ENCODE results near the gene SLC4A7. TPM values are rescaled to one million over a fixed set of nuclear protein-coding genes. Genes with fewer than 3 reads are reported as not detected.

The SLC4A7 gene
- 121 and 183 TPM in 2 replicates for total RNA-seq

DNA sequence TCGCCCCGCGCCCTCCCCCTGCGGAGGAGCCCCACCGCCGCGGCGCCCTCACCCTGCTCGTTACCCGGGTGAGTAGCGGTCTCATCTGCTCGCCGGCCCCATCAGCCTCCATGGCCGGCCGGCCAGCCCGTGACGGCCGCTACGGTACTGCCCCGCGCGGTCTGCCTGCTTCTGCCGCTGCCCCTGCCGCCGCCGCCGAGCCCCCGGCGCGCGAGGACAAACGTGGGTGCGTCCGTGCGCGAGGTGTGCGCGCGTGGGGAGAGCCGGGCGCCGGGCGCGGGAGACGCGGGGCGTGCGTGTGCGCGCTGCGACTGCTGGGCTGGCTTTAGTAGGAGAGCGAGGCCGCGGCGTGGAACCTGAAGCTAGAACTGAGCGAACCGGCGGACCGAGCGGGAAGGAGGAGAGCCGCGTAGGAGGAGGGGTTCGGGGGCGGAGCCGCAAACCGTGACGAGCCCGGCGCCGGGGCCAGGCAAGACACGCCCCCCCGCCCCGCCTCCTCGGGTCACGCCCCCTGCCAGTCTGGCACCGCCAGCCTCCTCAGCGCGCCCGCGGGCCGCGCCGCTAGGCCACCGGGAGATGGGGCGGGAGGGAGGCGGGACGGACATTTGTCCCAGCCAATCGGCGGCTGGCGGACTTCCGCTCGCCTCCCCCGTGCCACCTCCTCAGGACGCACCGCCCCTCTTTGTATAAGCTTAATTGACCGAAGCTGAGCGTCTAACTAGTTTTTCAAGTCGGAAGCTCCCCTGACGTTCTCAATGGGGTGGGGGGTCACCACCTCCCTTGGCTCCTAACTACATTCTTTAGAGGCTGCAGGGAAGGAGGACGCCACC lies at the start of gene SLC4A7:
Gene SLC4A7 (minus strand): TSS at position 370 of the 830 bp plus-strand sequence. CDS start 258 bp downstream, at position 112.

DNA sequence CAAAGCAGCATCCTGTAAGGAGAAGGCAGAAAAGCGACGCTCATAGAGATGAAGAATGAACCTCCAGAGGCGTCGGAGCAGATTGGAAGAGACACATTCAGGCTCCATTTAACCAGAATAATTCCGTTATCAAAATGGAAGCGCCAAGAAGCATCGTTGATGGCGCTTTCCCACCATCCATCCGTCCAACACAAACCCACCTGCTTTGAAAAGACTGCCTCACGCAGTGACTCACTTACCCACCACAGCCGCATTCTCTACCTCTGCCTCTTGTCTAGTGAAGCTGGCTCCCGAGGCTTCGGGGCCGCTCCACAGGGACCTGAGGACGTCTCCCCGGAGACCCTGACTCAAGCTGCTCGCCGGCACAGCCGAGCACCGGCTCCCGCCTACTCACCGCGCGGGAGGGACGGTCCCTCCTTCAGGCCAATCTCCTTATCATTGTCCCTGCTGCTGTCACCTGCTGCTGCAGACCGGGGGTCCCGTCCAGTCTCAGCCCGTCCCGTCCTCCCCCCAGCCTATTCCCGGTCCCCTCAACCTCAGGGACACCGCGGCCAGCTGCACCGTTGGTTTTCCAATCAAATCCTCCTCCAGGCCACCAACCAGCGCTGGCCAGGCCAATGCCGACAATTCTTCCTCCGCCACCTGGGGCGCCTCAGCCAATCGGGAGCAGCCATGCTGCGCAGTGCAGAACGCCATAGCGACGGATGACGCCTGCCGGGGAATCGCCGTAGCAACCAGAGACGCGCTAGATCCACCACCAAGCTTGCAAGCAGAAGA lies 115.2 kb downstream of the SLC4A7 start, which contains the start of gene NEK10:
Gene NEK10 (minus strand): TSS at position 553 of the 777 bp plus-strand sequence. CDS start 16,501 bp downstream, outside the sequence.

Other genes starting within 250 kb of the SLC4A7 start
- 12.7 and 15.8 TPM in 2 replicates for gene NEK10, start 115.0 kb downstream of the SLC4A7 start, total RNA-seq
- under 0.01 TPM in 1 of 2 replicates, not detected in the other for gene EOMES, start 237.9 kb upstream of the SLC4A7 start, total RNA-seq